Daoy (cell line): ENCODE results near the gene CAMK1D. TPM values are rescaled to one million over a fixed set of nuclear protein-coding genes. Genes with fewer than 3 reads are reported as not detected.
"Not testable (repeated sequence)": the region's sequence is repeated elsewhere in the genome, so short reads cannot be mapped to it uniquely, and the experiment has no call there.

Source experiments
- DNase-seq: peaks from one replicate; pipeline ENCODE4 v3.0.0-alpha.2; 2015; ENCODE audit warnings: low read depth
- total RNA-seq: library from RNA; depleted of rRNA; stranded (reverse); fragments of >200 nt; shearing (Covaris generic); gene quantifications from 2 replicates; pipeline ENCODE4 v1.2.3, GENCODE V29; 2014

Gene CAMK1D
- total RNA-seq, 1 experiment from 2014 or later = 6.1 TPM

GRCh38 chr10:12697764-12698163 lies 348.4 kb downstream of the CAMK1D start:
- DNase-seq = no peak

GRCh38 chr10:12699258-12699700 lies 349.9 kb downstream of the CAMK1D start:
- no peak for DNase-seq

- no peak for DNase-seq
These were observed 350.6 kb downstream of the CAMK1D start for GRCh38 chr10:12699781-12700556.

GRCh38 chr10:12700557-12700874 lies 351.2 kb downstream of the CAMK1D start:
- no peak for DNase-seq

DNA sequence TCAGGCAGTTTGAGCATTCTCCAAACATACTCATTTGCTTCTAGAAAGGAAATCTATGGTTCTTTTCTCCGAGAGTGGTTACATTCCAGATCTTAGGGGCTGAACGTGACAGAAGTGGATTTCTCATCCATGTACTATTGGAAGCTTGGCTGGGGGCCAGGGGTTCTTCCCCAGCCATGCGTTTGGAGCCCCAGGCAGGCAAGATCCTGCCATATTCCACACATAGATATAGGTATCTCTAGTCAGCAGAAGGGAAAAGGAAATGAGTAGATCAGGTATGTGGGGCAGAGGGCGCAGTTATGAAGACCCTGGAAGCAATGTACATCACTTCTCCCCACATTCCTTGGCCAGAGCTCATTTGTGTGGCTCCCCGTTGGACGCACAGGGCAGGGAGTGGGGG lies 352.3 kb downstream of the CAMK1D start:
- DNase-seq = peak; percentile 52

DNA sequence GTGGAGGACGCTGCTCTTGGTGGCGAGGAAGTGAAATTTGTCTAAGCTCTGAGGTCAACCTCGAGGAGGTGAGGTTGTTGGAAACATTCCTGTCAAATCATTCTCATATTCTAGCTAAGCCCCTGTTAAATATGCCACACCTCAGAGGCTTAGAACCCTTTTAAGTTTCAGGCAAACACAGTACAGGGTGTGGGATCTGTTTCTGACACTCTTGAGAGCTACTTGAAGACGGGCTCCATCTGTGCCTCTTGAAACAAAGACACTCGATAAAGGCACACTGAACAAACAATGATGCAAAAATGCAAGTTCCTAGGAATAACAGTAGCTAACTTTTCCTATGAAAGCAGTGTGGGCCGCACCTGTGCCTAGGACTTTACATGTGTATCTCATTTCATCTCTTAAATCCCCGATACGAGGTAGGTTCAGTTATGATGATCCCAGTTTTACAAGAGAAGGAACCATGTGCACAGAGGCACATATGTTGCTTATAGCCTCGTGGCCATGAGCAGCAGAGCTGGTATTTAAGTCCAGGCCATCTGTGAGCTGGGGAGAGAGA lies 352.9 kb downstream of the CAMK1D start:
- no peak for DNase-seq

GRCh38 chr10:12703126-12703525 lies 353.8 kb downstream of the CAMK1D start:
- DNase-seq = no peak

DNA sequence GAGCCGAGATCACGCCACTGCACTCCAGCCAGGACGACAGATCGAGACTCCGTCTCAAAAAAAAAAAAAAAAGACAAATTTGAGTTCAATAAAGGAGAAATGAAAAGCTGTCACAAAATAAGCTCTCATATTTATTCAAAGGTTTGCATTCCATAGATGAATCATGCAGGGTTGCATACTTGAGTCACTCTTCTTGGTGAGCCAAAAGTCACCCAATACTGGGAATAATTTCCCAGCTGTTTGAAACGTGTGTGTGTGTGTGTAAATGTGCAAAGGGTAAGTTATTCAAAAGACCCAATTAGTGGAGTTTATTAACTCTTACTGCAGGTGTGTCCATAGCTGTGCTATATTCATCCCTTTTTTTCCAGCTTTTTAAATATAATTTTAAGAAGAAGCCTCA lies 354.5 kb downstream of the CAMK1D start:
- peak; percentile 65 for DNase-seq

- no peak for DNase-seq
These were observed 355.1 kb downstream of the CAMK1D start for GRCh38 chr10:12704488-12704887.

DNA sequence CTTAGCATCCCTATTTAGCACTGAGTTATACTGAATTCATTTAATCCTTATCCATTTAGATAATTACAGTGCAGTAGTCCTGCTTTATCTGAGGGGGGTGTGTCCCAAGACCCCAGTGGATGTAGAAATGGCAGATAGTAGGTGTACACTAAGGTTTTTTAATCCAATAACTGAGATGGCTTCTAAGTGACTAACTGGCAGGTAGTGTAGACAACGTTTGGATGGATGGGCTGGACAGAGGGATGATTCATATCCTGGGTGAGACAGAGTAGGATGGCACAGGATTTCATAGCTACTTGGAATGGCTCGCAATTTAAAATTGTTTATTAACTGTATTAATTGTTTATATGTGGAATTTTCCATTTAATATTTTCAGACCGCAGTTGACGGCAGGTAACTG lies 356.6 kb downstream of the CAMK1D start:
- DNase-seq = no peak

- peak; percentile 89 for DNase-seq
These were observed 358.3 kb downstream of the CAMK1D start for GRCh38 chr10:12707461-12708185.

GRCh38 chr10:12709000-12709401 lies 359.7 kb downstream of the CAMK1D start:
- DNase-seq = peak; percentile 79

DNA sequence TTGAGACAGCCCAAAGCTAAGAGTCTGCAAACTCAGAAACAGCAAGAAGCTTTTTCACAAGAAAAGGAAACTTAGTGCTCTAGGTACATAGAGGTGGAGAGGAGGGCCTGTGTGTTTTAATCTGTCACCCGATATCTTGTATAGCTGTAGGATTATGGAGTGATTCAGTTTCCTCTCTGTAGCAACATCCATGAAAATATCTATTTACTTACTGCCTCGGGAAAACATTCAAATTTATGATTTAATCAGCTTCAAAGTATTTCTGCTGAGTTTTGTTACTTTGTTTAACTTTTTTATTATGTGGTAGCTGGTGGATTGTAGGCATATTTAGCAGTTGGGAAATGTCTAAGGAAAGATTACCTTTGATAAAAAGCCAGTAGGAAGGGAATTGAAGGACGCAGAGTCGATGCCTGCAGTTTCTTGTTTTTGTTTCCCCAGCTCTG lies 360.2 kb downstream of the CAMK1D start:
- no peak for DNase-seq

DNA sequence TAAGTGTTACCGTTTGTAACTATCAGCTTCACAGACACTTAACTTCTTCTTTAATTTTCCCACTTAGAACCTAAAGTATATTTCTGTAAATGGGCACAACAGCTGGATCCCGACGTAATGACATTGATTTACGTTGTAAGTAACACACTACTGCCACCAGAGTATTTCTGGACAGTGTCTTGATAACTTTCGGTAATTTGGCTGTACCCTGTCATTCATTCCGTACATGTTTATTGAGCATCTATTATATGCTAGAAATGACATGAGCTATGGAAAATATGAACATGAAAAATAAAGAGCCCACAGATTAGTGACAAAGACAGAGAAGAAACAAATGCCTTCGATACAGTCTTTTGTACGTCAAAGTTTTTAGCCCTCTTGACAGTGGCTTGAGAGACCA lies 360.8 kb downstream of the CAMK1D start:
- no peak for DNase-seq

GRCh38 chr10:12710594-12711349 lies 361.4 kb downstream of the CAMK1D start:
- DNase-seq = peak; percentile 73

GRCh38 chr10:12711350-12711708 lies 362.0 kb downstream of the CAMK1D start:
- DNase-seq = no peak

- no peak for DNase-seq
These were observed 363.1 kb downstream of the CAMK1D start for GRCh38 chr10:12712293-12712983.

GRCh38 chr10:12712984-12713316 lies 363.6 kb downstream of the CAMK1D start:
- not testable (repeated sequence) for DNase-seq

DNA sequence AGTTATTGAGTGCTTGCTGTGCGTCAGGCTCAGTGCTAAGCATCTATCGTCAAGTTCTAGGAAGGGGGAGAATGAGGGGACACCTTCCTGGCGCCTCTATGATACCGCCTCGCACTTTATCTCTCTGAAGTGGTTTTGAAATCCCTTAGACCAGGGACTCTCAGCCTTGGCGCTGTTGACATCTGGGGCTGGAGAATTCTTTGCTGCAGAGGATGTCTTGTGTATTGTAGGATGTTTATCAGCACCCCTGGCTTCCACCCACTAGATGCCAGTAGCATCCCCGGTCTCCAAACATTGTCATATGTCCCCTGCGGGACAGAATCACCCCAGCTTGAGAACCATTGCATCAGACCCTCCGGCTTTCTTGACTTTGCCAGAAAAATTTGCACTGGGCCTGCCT lies 366.7 kb downstream of the CAMK1D start:
- DNase-seq = no peak

GRCh38 chr10:12717981-12718707 lies 368.8 kb downstream of the CAMK1D start:
- no peak for DNase-seq

- DNase-seq = no peak
These were observed 370.0 kb downstream of the CAMK1D start for GRCh38 chr10:12719365-12719764.
